GM12874 (cell line): Measurements from ENCODE around the gene ADGRA1.

Source experiments
- CTCF ChIP-seq: IDR thresholded peaks from 2 replicates; pipeline ENCODE4 v1.5.1; 2011; ENCODE audit warnings: low read depth, mild to moderate bottlenecking, control low read depth, low read length, moderate library complexity; ENCODE audit not compliant: insufficient read depth

The ADGRA1 gene

GRCh38 chr10:133070810-133071209 is 16.9 kb upstream of the ADGRA1 start:
- TF ChIP-seq CTCF: no peak

GRCh38 chr10:133071733-133072132 is 16.0 kb upstream of the ADGRA1 start:
- TF ChIP-seq CTCF: no peak

- no peak for TF ChIP-seq CTCF
Measured at GRCh38 chr10:133072196-133072595, 15.5 kb upstream of the ADGRA1 start.

- TF ChIP-seq CTCF: no peak
Measured at GRCh38 chr10:133072720-133073390, 14.9 kb upstream of the ADGRA1 start.

GRCh38 chr10:133075346-133076137 is 12.2 kb upstream of the ADGRA1 start:
- no peak for TF ChIP-seq CTCF

GRCh38 chr10:133076274-133077038 is 11.3 kb upstream of the ADGRA1 start:
- TF ChIP-seq CTCF: no peak

- no peak for TF ChIP-seq CTCF
Measured at GRCh38 chr10:133079836-133080682, 7.7 kb upstream of the ADGRA1 start.
